Prostate gland (tissue), 2 donors: Measurements from ENCODE around the gene CCL8. TPM values are rescaled to one million over a fixed set of nuclear protein-coding genes. Genes with fewer than 3 reads are reported as not detected.

Experiments
- DNase-seq: peaks from one replicate; pipeline ENCODE4 v3.0.0-alpha.2; 2019; ENCODE audit warnings: low spot score
- H3K27ac ChIP-seq, 2 donors: fragments of 200-600 bp; sonication (generic); 2 replicates each; pipeline ENCODE4 v1.5.1; 2017 to 2019
- H3K27me3 ChIP-seq: fragments of 200-600 bp; sonication (generic); replicated peaks from 2 replicates; pipeline ENCODE4 v1.5.1; 2019; ENCODE audit not compliant: insufficient read depth
- H3K36me3 ChIP-seq, 2 donors: fragments of 200-600 bp; sonication (generic); 1 replicate in 1 of 2; 2 replicates in 1 of 2; pipeline versions ENCODE4 v1.5.1 to v1.8.1; 2017 to 2019
- H3K4me1 ChIP-seq: fragments of 200-600 bp; sonication (generic); replicated peaks from 2 replicates; pipeline ENCODE4 v1.5.1; 2019
- H3K4me3 ChIP-seq, 2 donors: fragments of 200-600 bp; sonication (generic); 2 replicates each; pipeline ENCODE4 v1.5.1; 2017 to 2019
- H3K9me3 ChIP-seq: fragments of 200-600 bp; sonication (generic); 2 replicates; pipeline ENCODE4 v1.5.1; 2017
- POLR2A ChIP-seq: fragments of 450-650 bp; IDR thresholded peaks from one replicate; pipeline ENCODE4 v1.6.1; 2016; ENCODE audit warnings: antibody characterized with exemption, mild to moderate bottlenecking
- POLR2AphosphoS5 ChIP-seq: sonication (generic); formaldehyde crosslinking; IDR thresholded peaks from one replicate; pipeline ENCODE4 v1.6.1; 2017; ENCODE audit warnings: antibody characterized with exemption
- WGBS: methylation state at CpG from one replicate; pipeline ENCODE4 v1.1.5; 2018; 5-methylcytosine and 5-hydroxymethylcytosine counted together
- intact Hi-C: fragments of 100-400 bp; cut with DNase I; formaldehyde crosslinking; loops from one replicate; pipeline ENCODE4 v1.14.2; 2022
- total RNA-seq, 2 donors: library from RNA; depleted of rRNA; stranded (reverse); fragments of >200 nt; gene quantifications; one replicate each; pipeline ENCODE4 v1.1.0, GENCODE V29; 2016
- TF ChIP-seq, protein P1 (sequence below), 4 experiments: fragments of 200-600 bp in 2 of 4; fragments of 450-650 bp in 2 of 4; sonication (generic) in 2 of 4; IDR thresholded peaks; 1 replicate in 3 of 4; 2 replicates in 1 of 4; pipeline ENCODE4 v1.5.1; 2016 to 2019; ENCODE audit warnings: antibody characterized with exemption in 4 of 4, mild to moderate bottlenecking in 2 of 4, moderate library complexity in 2 of 4

Gene CCL8
- total RNA-seq, 2 donors from 2014 or later: not detected

DNA sequence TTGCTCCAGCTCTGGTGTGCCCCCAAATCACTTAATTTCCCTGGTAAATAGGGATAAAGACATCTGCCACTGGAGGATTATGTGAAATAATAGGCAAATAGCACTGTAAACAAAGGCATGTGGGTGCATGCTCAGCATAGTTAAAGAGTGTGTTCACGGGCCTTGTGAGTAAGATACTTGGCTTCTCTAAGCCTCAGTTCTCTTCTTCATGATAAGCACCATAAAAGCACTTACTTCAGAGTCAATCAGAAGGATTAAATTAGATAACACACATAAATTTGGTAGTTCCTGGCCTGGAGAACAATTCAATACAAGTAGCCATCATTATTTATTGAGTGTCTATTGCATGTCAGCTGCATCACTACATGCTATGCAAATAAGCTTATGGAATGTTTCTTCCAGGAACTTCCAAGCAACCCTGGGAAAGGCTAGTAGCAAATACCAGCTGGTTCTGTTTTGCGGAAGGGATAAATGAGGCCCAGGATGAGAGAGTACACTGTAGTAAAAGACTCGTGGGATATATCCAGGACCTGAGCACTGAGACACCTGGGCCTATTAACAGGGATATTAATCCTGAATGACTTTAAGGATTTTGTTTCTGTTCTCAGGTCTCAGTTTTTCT lies 19.2 kb upstream of the CCL8 start:
- intact Hi-C loops: no loop called here
- Histone ChIP-seq H3K4me3 (no peak overlapping the region), H3K27me3 (no peaks in the 10 kb centered on the region), H3K4me1 (no peaks in the 10 kb centered on the region), H3K27ac (no peak overlapping the region), H3K36me3 (no peaks in the 10 kb centered on the region), H3K9me3 (no peaks in the 10 kb centered on the region)
- WGBS: 54% methylated on average over 3 of the region's 3 CpGs
- TF ChIP-seq POLR2AphosphoS5 (no peak), POLR2A (no peak)
- TF ChIP-seq, protein P1, sequence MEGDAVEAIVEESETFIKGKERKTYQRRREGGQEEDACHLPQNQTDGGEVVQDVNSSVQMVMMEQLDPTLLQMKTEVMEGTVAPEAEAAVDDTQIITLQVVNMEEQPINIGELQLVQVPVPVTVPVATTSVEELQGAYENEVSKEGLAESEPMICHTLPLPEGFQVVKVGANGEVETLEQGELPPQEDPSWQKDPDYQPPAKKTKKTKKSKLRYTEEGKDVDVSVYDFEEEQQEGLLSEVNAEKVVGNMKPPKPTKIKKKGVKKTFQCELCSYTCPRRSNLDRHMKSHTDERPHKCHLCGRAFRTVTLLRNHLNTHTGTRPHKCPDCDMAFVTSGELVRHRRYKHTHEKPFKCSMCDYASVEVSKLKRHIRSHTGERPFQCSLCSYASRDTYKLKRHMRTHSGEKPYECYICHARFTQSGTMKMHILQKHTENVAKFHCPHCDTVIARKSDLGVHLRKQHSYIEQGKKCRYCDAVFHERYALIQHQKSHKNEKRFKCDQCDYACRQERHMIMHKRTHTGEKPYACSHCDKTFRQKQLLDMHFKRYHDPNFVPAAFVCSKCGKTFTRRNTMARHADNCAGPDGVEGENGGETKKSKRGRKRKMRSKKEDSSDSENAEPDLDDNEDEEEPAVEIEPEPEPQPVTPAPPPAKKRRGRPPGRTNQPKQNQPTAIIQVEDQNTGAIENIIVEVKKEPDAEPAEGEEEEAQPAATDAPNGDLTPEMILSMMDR (IDR thresholded peaks at IDR 0.05): no peak
- DNase-seq: no peak

DNA sequence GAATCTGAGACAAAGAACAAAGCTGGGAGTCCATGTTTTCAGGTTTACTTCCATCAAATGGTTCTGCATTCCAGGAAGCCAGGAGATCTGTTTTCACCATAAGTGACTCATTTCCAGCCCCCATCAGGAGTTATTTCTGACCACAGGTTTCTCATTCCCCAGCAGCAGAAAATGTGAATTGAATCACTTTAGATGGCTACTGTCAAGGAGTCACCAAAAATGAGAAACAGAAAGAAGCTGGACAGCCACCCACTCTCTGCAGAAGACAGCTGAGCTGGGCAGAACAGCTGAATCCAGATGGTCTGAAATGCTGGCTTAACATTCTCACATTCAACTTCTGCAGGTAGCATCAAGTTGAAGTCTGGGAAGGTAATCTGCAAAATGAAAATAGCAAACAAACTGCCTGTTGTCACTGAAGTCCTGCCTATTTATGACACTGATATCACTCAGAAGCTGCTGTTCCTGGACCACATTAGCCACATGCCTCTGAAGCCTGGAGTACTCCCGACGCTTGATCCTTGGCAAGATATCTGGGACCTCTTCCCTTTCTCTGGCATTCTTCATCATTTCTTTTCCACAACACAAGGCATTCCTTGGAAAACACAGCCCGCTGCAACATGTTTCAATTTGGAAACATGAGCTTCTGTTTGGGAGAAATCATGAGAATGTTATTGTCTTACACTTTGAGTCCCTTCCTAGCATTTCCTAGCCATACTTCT lies 18.4 kb upstream of the CCL8 start:
- H3K27ac ChIP-seq: no peak overlapping the region
- intact Hi-C loops: no loop called here
- TF ChIP-seq, protein P1 (IDR thresholded peaks at IDR 0.05): no peak
- TF ChIP-seq POLR2AphosphoS5 (no peak), POLR2A (no peak)
- no peak overlapping the region for H3K4me3 ChIP-seq
- no peaks in the 10 kb centered on the region for H3K27me3 ChIP-seq
- H3K36me3 ChIP-seq: no peaks in the 10 kb centered on the region
- 28% methylated on average over 3 of the region's 3 CpGs for WGBS
- DNase-seq: no peak
- no peaks in the 10 kb centered on the region for H3K9me3 ChIP-seq
- H3K4me1 ChIP-seq: no peaks in the 10 kb centered on the region

DNA sequence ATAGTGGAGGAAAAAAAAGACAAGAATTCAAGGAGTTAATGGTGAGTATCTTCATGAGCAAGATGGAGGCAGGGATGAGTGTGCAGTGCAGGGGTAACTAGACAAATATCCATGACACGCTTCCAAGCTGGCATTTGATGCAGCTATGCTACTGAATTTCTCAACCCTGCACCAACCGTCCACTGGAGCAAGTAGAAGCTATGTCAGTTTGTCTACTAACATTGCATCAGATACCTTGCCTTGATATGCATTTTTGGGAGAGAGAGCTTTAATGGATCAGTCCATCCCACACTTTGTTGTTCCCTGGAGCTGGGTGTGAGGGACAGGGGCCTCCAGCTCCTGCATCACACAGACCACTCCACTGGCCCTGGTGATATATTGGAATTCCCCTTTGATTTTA lies 17.2 kb upstream of the CCL8 start:
- intact Hi-C loops: no loop called here
- DNase-seq: no peak
- no peaks in the 10 kb centered on the region for H3K4me1 ChIP-seq

DNA sequence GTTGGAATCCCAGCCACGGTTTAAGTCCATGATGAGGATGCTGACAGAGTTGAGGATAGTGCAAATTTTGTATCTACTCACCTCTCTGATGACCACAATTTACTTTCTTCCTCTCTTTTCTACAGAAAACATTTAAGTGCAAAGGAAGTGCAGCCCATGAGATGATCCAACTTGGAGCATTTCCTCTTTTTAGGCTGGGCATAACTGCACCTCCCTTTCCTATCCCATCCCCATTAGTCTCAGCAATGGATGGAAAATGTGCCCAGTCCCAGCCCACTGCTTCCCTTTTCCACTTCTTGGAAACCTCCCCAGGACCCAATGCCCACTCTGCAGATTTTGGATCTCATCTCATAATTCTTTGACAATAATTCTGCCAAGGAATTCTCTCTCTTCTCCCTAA lies 16.6 kb upstream of the CCL8 start:
- intact Hi-C loops: no loop called here
- TF ChIP-seq POLR2A (no peak), POLR2AphosphoS5 (no peak)
- TF ChIP-seq, protein P1 (IDR thresholded peaks at IDR 0.05): no peak
- H3K4me1 ChIP-seq: no peaks in the 10 kb centered on the region
- no peaks in the 10 kb centered on the region for H3K36me3 ChIP-seq
- H3K9me3 ChIP-seq: no peaks in the 10 kb centered on the region
- H3K4me3 ChIP-seq: no peak overlapping the region
- H3K27ac ChIP-seq: no peak overlapping the region
- H3K27me3 ChIP-seq: no peaks in the 10 kb centered on the region
- DNase-seq: no peak
- 97% methylated on average over 1 of the region's 1 CpG for WGBS

More for the DNA sequence above, 17.2 kb upstream of the CCL8 start:
- H3K4me3 ChIP-seq: no peak overlapping the region
- H3K9me3 ChIP-seq: no peaks in the 10 kb centered on the region
- H3K36me3 ChIP-seq: no peaks in the 10 kb centered on the region
- no peak overlapping the region for H3K27ac ChIP-seq
- TF ChIP-seq POLR2A: no peak
- TF ChIP-seq, protein P1 (IDR thresholded peaks at IDR 0.05): no peak
- H3K27me3 ChIP-seq: no peaks in the 10 kb centered on the region
- 93% methylated on average over 2 of the region's 2 CpGs for WGBS

DNA sequence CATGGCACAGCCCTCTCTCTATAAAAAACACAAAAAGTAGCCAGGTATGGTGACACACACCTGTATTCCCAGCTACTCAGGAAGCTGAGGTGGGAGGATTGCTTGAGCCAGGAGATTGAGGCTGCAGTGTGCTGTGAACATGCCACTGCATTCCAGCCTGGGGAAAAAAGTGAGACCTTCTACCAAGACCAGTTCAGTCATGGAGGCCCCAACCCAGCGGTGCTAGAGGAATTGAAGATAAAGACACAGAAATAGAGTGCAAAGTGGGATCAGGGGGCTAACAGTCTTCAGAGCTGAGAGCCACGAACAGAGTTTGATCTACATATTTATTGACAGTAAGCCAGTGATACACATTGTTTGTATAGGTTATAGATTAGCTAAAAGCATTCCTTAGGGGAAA lies 15.6 kb upstream of the CCL8 start:
- H3K9me3 ChIP-seq: no peaks in the 10 kb centered on the region
- no peaks in the 10 kb centered on the region for H3K36me3 ChIP-seq
- no peak overlapping the region for H3K4me3 ChIP-seq
- TF ChIP-seq POLR2A: no peak
- TF ChIP-seq POLR2AphosphoS5: no peak
- TF ChIP-seq, protein P1 (IDR thresholded peaks at IDR 0.05): no peak
- DNase-seq: no peak
- H3K4me1 ChIP-seq: no peaks in the 10 kb centered on the region
- no peaks in the 10 kb centered on the region for H3K27me3 ChIP-seq
- intact Hi-C loops: no loop called here
- no peak overlapping the region for H3K27ac ChIP-seq
- WGBS: 88% methylated on average over 2 of the region's 2 CpGs
